ENCODE data around the gene SPATA6. TPM values are rescaled to one million over a fixed set of nuclear protein-coding genes. Genes with fewer than 3 reads are reported as not detected.

SPATA6 gene
- total RNA-seq, 1 experiment from 2014 or later, result 4.2 TPM

DNA sequence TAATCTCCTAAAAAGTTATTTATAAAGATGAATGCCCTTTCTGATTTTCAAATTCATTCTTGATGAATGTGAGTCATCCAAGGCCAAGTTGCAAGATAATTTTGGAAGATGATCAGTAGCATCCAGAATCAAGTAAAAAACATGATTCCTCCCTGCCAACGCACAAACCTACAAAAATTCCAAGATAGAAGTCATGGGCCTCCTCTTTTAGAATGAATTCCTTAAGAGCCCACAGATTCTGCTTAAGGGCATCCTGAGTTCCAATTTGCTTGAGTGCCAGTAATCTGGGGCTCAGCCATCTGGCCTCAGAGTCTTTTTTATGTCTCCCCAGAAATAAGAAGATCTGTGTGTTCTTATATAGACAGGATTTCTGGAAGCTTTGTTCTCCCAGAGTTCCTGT lies 23.2 kb upstream of the SPATA6 start:
- POLR2A ChIA-PET, result interaction anchor here (0.7 to 2.0 kb wide), 2 partner anchors 23 to 1537 kb away, joined by 3 to 10 read pairs; partner anchors contain the start of gene SPATA6
- DNase-seq (ENCODE audit: unreplicated experiment), result no peak
- intact Hi-C loops (cut with micrococcal nuclease), result loop anchor here (5.0 kb wide), 1 partner anchor 138 kb away; no protein-coding TSS in a partner anchor
- Mint-ChIP-seq H3K27me3 (ENCODE audit: insufficient read depth, unreplicated experiment) (no peaks in the 10 kb centered on the region), H3K9me3 (ENCODE audit: unreplicated experiment) (no peaks in the 10 kb centered on the region), H3K4me1 (ENCODE audit: insufficient read depth, unreplicated experiment) (peaks cover 18% of the 10 kb centered on the region), H3K27ac (ENCODE audit: low read depth, unreplicated experiment) (no peak overlapping the region), H3K36me3 (ENCODE audit: insufficient read depth, unreplicated experiment) (no peaks in the 10 kb centered on the region), H3K4me3 (ENCODE audit: unreplicated experiment) (no peak overlapping the region)
- CTCF ChIA-PET, result interaction anchor here (0.6 to 1.4 kb wide), 2 partner anchors 10 to 19 kb away, joined by 3 to 6 read pairs; no protein-coding TSS in a partner anchor
- TF ChIP-seq, protein P1, sequence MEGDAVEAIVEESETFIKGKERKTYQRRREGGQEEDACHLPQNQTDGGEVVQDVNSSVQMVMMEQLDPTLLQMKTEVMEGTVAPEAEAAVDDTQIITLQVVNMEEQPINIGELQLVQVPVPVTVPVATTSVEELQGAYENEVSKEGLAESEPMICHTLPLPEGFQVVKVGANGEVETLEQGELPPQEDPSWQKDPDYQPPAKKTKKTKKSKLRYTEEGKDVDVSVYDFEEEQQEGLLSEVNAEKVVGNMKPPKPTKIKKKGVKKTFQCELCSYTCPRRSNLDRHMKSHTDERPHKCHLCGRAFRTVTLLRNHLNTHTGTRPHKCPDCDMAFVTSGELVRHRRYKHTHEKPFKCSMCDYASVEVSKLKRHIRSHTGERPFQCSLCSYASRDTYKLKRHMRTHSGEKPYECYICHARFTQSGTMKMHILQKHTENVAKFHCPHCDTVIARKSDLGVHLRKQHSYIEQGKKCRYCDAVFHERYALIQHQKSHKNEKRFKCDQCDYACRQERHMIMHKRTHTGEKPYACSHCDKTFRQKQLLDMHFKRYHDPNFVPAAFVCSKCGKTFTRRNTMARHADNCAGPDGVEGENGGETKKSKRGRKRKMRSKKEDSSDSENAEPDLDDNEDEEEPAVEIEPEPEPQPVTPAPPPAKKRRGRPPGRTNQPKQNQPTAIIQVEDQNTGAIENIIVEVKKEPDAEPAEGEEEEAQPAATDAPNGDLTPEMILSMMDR (IDR thresholded peaks at IDR 0.05; ENCODE audit: unreplicated experiment), result no peak
- no TSS peak for BruUV-seq (replicated peaks)

DNA sequence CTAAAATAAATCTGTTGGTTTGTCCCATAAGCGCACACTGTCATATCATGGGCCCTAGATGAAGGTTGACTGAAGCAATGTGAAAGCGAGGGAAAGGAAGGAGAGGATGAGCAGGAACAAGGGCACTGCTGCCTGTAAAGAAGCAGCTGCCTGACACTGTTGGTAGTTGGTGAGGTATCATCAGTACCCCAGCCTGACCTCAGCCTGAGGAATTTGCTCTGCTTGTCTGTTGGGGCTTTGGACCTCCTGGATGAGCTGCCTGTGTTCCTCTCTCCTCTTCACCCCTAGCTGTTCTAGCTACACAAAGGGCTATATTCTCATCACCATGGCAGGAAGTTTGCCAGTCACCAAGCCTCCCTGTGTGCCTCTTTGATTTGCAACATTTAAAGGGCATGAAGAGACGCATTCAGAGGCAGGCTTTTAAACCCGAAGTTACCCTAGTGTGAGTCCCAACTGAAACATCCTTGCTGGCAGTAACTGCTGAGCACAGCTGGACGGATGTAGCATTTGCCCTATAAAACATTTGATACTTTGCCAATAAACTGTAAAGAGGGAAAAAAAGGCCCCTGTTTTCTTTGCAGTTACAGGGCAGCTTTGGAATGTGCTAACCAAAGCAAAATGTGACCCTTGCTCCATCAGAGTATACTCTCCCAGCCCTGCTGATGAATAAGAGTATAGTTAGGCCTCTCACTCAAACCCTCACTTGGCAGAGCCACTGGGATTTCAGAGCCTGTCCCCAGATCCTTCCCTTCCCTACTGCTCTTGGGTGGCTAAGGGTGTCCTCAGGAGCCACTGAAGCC lies 22.2 kb upstream of the SPATA6 start:
- Mint-ChIP-seq H3K4me1 (ENCODE audit: insufficient read depth, unreplicated experiment) (peaks cover 18% of the 10 kb centered on the region), H3K27ac (ENCODE audit: low read depth, unreplicated experiment) (peak overlapping the region; percentile 32), H3K4me3 (ENCODE audit: unreplicated experiment) (no peak overlapping the region), H3K9me3 (ENCODE audit: unreplicated experiment) (no peaks in the 10 kb centered on the region), H3K27me3 (ENCODE audit: insufficient read depth, unreplicated experiment) (no peaks in the 10 kb centered on the region), H3K36me3 (ENCODE audit: insufficient read depth, unreplicated experiment) (no peaks in the 10 kb centered on the region)
- ChIA-PET POLR2A (interaction anchor here (0.7 to 2.0 kb wide), 3 partner anchors 18 to 1538 kb away, joined by 3 to 10 read pairs (median 3); partner anchors contain the start of gene SPATA6), CTCF (interaction anchor here (0.6 to 1.4 kb wide), 5 partner anchors 9 to 385 kb away, joined by 3 to 6 read pairs (median 3); no protein-coding TSS in a partner anchor)
- peak; percentile 53 for DNase-seq (ENCODE audit: unreplicated experiment)
- intact Hi-C loops (cut with micrococcal nuclease), result no loop called here
- BruUV-seq (replicated peaks), result no TSS peak
- TF ChIP-seq, protein P1 (IDR thresholded peaks at IDR 0.05; ENCODE audit: unreplicated experiment), result no peak

DNA sequence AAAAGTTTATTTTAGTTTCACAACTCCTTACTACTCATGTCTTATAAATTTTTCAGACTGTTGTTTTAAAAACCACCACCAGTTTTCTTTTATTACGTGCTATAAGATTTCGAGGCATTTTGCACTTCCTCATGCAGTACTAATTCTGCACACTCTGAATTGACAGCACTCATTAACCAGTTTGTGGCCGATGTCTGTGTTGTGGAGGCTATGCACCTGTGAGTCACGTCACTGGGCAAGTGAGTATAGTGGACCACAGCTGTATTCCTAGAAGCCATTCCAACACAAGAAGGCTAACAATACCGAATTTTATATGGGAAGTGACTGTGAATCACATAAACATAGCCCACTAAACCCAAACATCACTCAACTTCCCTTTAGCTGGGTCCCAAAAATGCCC lies 21.0 kb upstream of the SPATA6 start:
- H3K4me1 Mint-ChIP-seq (ENCODE audit: insufficient read depth, unreplicated experiment), result peaks cover 13% of the 10 kb centered on the region
- H3K27ac Mint-ChIP-seq (ENCODE audit: low read depth, unreplicated experiment), result no peak overlapping the region
- DNase-seq (ENCODE audit: unreplicated experiment), result no peak
- TF ChIP-seq, protein P1 (IDR thresholded peaks at IDR 0.05; ENCODE audit: unreplicated experiment), result no peak
- no peak overlapping the region for H3K4me3 Mint-ChIP-seq (ENCODE audit: unreplicated experiment)
- H3K27me3 Mint-ChIP-seq (ENCODE audit: insufficient read depth, unreplicated experiment), result no peaks in the 10 kb centered on the region
- POLR2A ChIA-PET, result no interaction called here
- intact Hi-C loops (cut with micrococcal nuclease), result no loop called here
- CTCF ChIA-PET, result interaction anchor here (0.6 kb wide), 1 partner anchor 384 kb away, joined by 4 read pairs; no protein-coding TSS in a partner anchor
- no TSS peak for BruUV-seq (replicated peaks)
- no peaks in the 10 kb centered on the region for H3K9me3 Mint-ChIP-seq (ENCODE audit: unreplicated experiment)
- H3K36me3 Mint-ChIP-seq (ENCODE audit: insufficient read depth, unreplicated experiment), result no peaks in the 10 kb centered on the region

DNA sequence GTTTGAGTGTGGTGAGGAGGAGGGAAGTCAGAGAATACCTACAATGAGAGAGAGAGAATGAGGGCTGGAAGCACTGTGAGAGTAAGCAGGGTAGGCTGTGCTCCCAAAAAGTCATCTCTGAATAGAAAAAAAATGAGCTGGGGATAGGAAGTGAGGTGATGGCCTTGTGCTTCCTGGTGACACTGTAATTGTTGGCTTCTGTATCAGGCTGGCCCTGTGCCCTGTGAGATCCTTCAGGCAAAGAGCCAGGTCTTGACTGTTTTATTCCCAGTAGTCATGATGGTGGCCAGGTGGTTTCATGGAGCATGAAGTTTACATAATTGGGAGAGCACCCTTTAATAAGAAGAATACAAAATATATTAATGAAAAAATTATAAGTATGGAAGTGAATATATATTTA lies 20.4 kb upstream of the SPATA6 start:
- no peak for DNase-seq (ENCODE audit: unreplicated experiment)
- Mint-ChIP-seq H3K4me3 (ENCODE audit: unreplicated experiment) (no peak overlapping the region), H3K27ac (ENCODE audit: low read depth, unreplicated experiment) (peak overlapping the region; percentile 57), H3K9me3 (ENCODE audit: unreplicated experiment) (no peaks in the 10 kb centered on the region), H3K4me1 (ENCODE audit: insufficient read depth, unreplicated experiment) (peaks cover 13% of the 10 kb centered on the region), H3K27me3 (ENCODE audit: insufficient read depth, unreplicated experiment) (no peaks in the 10 kb centered on the region), H3K36me3 (ENCODE audit: insufficient read depth, unreplicated experiment) (no peaks in the 10 kb centered on the region)
- BruUV-seq (replicated peaks), result no TSS peak
- intact Hi-C loops (cut with micrococcal nuclease), result no loop called here
- ChIA-PET POLR2A (no interaction called here), CTCF (no interaction called here)
- TF ChIP-seq, protein P1 (IDR thresholded peaks at IDR 0.05; ENCODE audit: unreplicated experiment), result no peak

Measured in MCF 10A (cell line).